Bronchial epithelial cell (primary cell): ENCODE results near the gene AMER2. TPM values are rescaled to one million over a fixed set of nuclear protein-coding genes. Genes with fewer than 3 reads are reported as not detected.

ENCODE experiments used
- DNase-seq: peaks from one replicate; pipeline ENCODE4 v3.0.0-alpha.2; 2010; ENCODE audit warnings: low read depth
- FAIRE-seq: peaks from 2 replicates; lab custom pipeline; 2011; peaks lifted over from hg19 to GRCh38; lab: Jason Lieb, UNC
- H3K27me3 ChIP-seq: 2 replicates; pipeline ENCODE4 v1.5.1; 2011; ENCODE audit warnings: low read length; ENCODE audit not compliant: control insufficient read depth, insufficient read depth
- H3K36me3 ChIP-seq: 2 replicates; pipeline ENCODE4 v1.5.1; 2011; ENCODE audit warnings: low read length; ENCODE audit not compliant: control insufficient read depth, insufficient read depth
- H3K4me3 ChIP-seq: 2 replicates; pipeline ENCODE4 v1.5.1; 2011; ENCODE audit warnings: mild to moderate bottlenecking, low read depth, low read length, control low read depth
- total RNA-seq: library from RNA; depleted of rRNA; stranded (reverse); fragments of >200 nt; gene quantifications from 2 replicates; pipeline ENCODE4 v1.2.1, GENCODE V29; 2014
- TF ChIP-seq, protein P1 (sequence below): IDR thresholded peaks from 2 replicates; pipeline ENCODE4 v1.5.1; 2011; ENCODE audit warnings: mild to moderate bottlenecking, moderate library complexity, low read length, control low read depth, inconsistent platforms; ENCODE audit not compliant: insufficient read depth, severe bottlenecking

Gene AMER2
- total RNA-seq, 1 donor from 2014 or later, result not detected

DNA sequence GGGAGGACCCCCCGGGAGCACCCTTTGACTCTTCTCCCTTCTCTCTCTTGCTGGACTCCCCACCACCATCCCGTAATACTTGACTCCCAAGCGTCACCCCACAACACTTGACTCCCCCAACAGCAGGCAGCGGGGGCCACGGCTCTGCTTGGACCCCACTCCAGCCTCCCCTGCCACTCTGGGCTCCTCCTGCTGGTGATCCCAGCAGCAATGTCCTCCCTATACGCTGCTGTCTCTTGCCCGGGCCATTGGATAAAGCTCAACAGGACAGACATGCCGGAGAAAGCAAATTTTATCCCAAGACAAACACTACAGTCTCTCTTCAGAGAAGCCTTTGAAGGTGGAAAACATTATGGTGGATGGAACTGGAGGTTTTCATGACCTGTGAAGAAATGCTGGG is 20.4 kb upstream of the AMER2 start:
- Histone ChIP-seq H3K36me3 (no peaks in the 10 kb centered on the region), H3K4me3 (no peak overlapping the region), H3K27me3 (no peaks in the 10 kb centered on the region)
- DNase-seq, result no peak
- FAIRE-seq, result no peak
- TF ChIP-seq, protein P1, sequence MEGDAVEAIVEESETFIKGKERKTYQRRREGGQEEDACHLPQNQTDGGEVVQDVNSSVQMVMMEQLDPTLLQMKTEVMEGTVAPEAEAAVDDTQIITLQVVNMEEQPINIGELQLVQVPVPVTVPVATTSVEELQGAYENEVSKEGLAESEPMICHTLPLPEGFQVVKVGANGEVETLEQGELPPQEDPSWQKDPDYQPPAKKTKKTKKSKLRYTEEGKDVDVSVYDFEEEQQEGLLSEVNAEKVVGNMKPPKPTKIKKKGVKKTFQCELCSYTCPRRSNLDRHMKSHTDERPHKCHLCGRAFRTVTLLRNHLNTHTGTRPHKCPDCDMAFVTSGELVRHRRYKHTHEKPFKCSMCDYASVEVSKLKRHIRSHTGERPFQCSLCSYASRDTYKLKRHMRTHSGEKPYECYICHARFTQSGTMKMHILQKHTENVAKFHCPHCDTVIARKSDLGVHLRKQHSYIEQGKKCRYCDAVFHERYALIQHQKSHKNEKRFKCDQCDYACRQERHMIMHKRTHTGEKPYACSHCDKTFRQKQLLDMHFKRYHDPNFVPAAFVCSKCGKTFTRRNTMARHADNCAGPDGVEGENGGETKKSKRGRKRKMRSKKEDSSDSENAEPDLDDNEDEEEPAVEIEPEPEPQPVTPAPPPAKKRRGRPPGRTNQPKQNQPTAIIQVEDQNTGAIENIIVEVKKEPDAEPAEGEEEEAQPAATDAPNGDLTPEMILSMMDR, result no peak

DNA sequence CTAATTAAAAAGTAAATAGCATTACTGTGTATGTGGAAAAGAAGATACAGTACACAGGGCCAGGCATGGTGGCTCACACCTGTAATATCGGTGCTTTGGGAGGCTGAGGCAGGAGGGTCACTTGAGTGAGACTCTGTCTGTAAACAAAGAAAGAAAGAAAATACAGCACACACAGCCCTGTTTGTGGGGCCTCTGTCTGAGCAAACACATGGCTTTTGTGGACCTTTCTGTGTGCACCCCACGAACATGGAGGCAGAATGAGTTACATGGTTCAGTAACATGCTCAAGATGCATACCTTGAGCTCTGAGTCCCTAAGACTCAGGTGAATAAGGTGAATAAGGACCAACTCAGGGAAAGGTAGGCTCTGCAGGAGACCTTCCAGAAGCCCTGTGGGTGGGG is 20.0 kb upstream of the AMER2 start:
- no peaks in the 10 kb centered on the region for H3K27me3 ChIP-seq
- TF ChIP-seq, protein P1, result no peak
- no peaks in the 10 kb centered on the region for H3K36me3 ChIP-seq
- DNase-seq (no peak), FAIRE-seq (no peak)
- H3K4me3 ChIP-seq, result no peak overlapping the region

DNA sequence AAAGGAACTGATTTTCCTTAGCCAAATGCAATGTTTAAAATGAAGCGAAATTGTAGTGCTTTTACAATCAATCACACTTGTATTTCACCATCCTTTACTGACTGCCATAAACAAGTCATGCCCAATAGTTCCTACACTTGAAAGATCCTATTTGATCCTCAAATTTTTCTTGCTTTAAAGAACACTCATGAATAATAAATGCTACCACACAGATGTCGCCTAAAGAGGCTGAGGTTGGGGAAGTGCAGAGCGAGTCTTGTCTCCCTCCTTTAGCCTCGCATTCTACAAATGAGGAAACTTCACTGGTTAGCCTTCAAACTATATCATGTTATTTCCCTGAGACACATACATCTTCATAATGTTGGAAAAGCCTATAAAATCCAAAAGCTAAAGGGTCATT is 18.7 kb upstream of the AMER2 start:
- TF ChIP-seq, protein P1, result no peak
- FAIRE-seq, result no peak
- DNase-seq, result no peak
- H3K27me3 ChIP-seq, result no peaks in the 10 kb centered on the region
- no peak overlapping the region for H3K4me3 ChIP-seq
- no peaks in the 10 kb centered on the region for H3K36me3 ChIP-seq

DNA sequence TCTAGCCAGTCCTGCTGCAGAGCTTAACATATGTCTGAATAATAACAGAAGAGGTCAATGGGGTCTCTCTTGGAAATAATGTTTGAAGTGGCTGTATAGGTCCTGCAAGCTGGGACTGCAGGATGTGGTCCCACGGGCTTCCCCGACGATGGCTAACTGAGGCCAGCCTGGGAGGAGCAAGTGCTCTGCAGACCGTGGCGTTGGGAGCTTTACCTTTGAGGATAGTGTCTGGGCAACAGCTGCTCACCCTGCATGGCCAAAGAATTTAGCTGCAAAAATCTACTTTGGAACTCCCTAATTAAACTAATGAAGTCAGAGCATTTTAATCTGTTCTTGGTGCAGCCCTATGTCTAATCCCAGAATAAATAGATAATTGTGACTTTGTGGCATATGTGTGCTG is 18.2 kb upstream of the AMER2 start:
- no peak overlapping the region for H3K4me3 ChIP-seq
- TF ChIP-seq, protein P1, result no peak
- no peak for DNase-seq
- H3K36me3 ChIP-seq, result no peaks in the 10 kb centered on the region
- no peaks in the 10 kb centered on the region for H3K27me3 ChIP-seq
- FAIRE-seq, result no peak

DNA sequence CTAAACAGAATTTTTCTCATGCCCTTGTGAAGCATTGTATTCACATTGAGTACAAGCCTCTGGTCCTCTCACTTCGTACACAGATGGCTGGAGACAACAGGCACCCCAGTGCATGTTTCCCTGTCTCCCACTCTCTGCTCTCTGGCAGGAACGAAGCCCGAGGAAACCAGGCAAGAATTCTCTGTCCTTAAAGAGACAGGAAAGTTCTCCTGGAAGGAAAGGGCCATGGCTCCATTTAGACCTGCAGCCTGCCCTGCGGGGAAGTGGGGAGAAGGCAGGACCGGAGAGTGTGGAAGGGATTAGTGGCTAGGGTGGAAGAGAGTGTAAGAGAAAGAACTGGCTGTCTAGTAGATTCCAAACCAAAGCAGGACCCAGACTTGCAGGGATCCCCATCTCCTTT is 15.5 kb upstream of the AMER2 start:
- H3K27me3 ChIP-seq, result no peaks in the 10 kb centered on the region
- H3K36me3 ChIP-seq, result no peaks in the 10 kb centered on the region
- no peak for DNase-seq
- no peak for FAIRE-seq
- no peak overlapping the region for H3K4me3 ChIP-seq
- TF ChIP-seq, protein P1, result no peak

DNA sequence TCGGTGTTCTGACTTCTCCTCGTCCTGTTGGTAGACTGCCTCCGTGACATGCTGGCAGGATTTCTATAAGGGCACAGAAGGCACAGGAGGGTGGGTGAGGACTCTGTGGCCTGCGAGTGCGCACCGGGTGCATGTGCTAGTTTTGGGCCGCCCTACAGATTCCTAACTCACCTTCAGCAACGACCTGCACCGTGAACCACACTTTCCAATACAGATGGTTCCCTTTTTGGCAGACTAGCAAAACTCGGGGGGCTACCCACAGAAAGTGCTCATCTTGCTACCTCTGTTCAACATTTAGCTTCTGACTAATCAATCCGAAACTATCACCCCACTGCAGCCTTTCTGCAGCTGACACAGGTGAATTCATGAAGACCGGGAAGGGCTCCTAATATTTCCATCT is 14.1 kb upstream of the AMER2 start:
- Histone ChIP-seq H3K4me3 (no peak overlapping the region), H3K36me3 (no peaks in the 10 kb centered on the region), H3K27me3 (no peaks in the 10 kb centered on the region)
- no peak for FAIRE-seq
- TF ChIP-seq, protein P1, result no peak
- DNase-seq, result no peak
